Breast epithelium (tissue), 3 donors: Measurements from ENCODE around the gene PRKG1.

ENCODE experiments used
- POLR2A ChIP-seq: fragments of 450-650 bp; IDR thresholded peaks from one replicate; pipeline ENCODE4 v1.6.1; 2016; ENCODE audit warnings: antibody characterized with exemption, mild to moderate bottlenecking, moderate library complexity
- POLR2AphosphoS5 ChIP-seq, 3 donors: sonication (generic); formaldehyde crosslinking; IDR thresholded peaks; one replicate each; pipeline ENCODE4 v1.6.1; 2017; ENCODE audit warnings: antibody characterized with exemption in 3 of 3
- TF ChIP-seq, protein P1 (sequence below), 3 donors: fragments of 450-650 bp; IDR thresholded peaks; one replicate each; pipeline ENCODE4 v1.5.1; 2016 to 2017; ENCODE audit warnings: antibody characterized with exemption in 3 of 3, mild to moderate bottlenecking in 3 of 3, moderate library complexity in 3 of 3

DNA sequence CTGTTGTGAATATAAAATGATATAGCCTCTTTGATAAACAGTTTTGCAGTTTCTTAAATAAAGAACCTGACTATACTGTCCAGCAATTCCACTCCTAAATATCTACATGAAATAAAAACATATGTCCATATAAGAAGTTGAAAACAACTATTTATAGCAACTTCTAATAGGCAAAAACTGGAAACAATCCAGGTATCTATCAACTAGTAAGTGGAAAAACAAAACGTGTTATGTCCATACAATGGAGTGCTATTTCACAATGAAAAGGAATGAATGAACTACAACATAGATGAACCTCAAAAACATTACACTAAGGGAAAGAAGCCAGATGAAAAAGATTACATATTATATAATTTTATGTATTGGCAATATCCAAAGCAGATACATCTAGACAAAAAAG, 356.2 kb downstream of the PRKG1 start:
- TF ChIP-seq, protein P1, sequence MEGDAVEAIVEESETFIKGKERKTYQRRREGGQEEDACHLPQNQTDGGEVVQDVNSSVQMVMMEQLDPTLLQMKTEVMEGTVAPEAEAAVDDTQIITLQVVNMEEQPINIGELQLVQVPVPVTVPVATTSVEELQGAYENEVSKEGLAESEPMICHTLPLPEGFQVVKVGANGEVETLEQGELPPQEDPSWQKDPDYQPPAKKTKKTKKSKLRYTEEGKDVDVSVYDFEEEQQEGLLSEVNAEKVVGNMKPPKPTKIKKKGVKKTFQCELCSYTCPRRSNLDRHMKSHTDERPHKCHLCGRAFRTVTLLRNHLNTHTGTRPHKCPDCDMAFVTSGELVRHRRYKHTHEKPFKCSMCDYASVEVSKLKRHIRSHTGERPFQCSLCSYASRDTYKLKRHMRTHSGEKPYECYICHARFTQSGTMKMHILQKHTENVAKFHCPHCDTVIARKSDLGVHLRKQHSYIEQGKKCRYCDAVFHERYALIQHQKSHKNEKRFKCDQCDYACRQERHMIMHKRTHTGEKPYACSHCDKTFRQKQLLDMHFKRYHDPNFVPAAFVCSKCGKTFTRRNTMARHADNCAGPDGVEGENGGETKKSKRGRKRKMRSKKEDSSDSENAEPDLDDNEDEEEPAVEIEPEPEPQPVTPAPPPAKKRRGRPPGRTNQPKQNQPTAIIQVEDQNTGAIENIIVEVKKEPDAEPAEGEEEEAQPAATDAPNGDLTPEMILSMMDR (IDR thresholded peaks at IDR 0.05), result no peak
- TF ChIP-seq POLR2AphosphoS5 (IDR thresholded peaks at IDR 0.05) (no peak), POLR2A (no peak)
